ENCODE results near the gene STX11. TPM values are rescaled to one million over a fixed set of nuclear protein-coding genes. Genes with fewer than 3 reads are reported as not detected.

The STX11 gene
- polyA plus RNA-seq, 1 donor from 2014 or later, result not detected

GRCh38 chr6:144115219-144115618, 35.1 kb upstream of the STX11 start:
- no peaks in the 10 kb centered on the region for H3K9me2 ChIP-seq (ENCODE audit: insufficient read depth, low read length)
- H3K79me2 ChIP-seq (replicated peaks; ENCODE audit: insufficient read depth, low read length), result no peaks in the 10 kb centered on the region
- TF ChIP-seq REST (IDR thresholded peaks at IDR 0.05; ENCODE audit: borderline replicate concordance) (no peak), RAD21 (conservative IDR thresholded peaks at IDR 0.05) (no peak), EP300 (conservative IDR thresholded peaks at IDR 0.05; ENCODE audit: poor library complexity, severe bottlenecking) (no peak), SMC3 (conservative IDR thresholded peaks at IDR 0.05; ENCODE audit: poor library complexity) (no peak), POLR2AphosphoS5 (IDR thresholded peaks at IDR 0.05) (no peak), TAF1 (IDR thresholded peaks at IDR 0.05; ENCODE audit: low read depth) (no peak), CTCF (IDR thresholded peaks at IDR 0.05; ENCODE audit: poor library complexity, severe bottlenecking) (no peak), MXI1 (conservative IDR thresholded peaks at IDR 0.05; ENCODE audit: poor library complexity, severe bottlenecking) (no peak), EZH2 (IDR thresholded peaks at IDR 0.05; ENCODE audit: borderline replicate concordance, insufficient read depth, low read length, poor library complexity, severe bottlenecking) (no peak)
- no peak overlapping the region for H3K4me3 ChIP-seq (ENCODE audit: low read length)
- H4K20me1 ChIP-seq (ENCODE audit: insufficient read depth), result no peaks in the 10 kb centered on the region
- no peaks in the 10 kb centered on the region for H3K36me3 ChIP-seq (ENCODE audit: insufficient read depth, low read length)
- H3F3A ChIP-seq (ENCODE audit: insufficient read depth, low read length, poor library complexity, severe bottlenecking), result no peaks in the 10 kb centered on the region
- no peak overlapping the region for H3K9ac ChIP-seq (ENCODE audit: low read length)
- no peaks in the 10 kb centered on the region for H3K27me3 ChIP-seq (ENCODE audit: insufficient read depth, low read depth, low read length)
- no peaks in the 10 kb centered on the region for H3K9me3 ChIP-seq (ENCODE audit: low read length)
- H2AFZ ChIP-seq (ENCODE audit: low read depth, low read length), result no peak overlapping the region
- no peak overlapping the region for H3K4me2 ChIP-seq (ENCODE audit: low read length)
- H3K27ac ChIP-seq (ENCODE audit: low read length), result no peak overlapping the region

GRCh38 chr6:144119376-144119775, 30.9 kb upstream of the STX11 start:
- no peak overlapping the region for H3K4me2 ChIP-seq (ENCODE audit: low read length)
- no peak overlapping the region for H2AFZ ChIP-seq (ENCODE audit: low read depth, low read length)
- no peak overlapping the region for H3K9ac ChIP-seq (ENCODE audit: low read length)
- no peaks in the 10 kb centered on the region for H3K36me3 ChIP-seq (ENCODE audit: insufficient read depth, low read length)
- H3K9me2 ChIP-seq (ENCODE audit: insufficient read depth, low read length), result no peaks in the 10 kb centered on the region
- H4K20me1 ChIP-seq (ENCODE audit: insufficient read depth), result no peaks in the 10 kb centered on the region
- H3K27ac ChIP-seq (ENCODE audit: low read length), result no peak overlapping the region
- H3K4me3 ChIP-seq (ENCODE audit: low read length), result no peak overlapping the region
- H3K9me3 ChIP-seq (ENCODE audit: low read length), result peaks cover 3% of the 10 kb centered on the region
- no peaks in the 10 kb centered on the region for H3K27me3 ChIP-seq (ENCODE audit: insufficient read depth, low read depth, low read length)
- no peaks in the 10 kb centered on the region for H3K79me2 ChIP-seq (replicated peaks; ENCODE audit: insufficient read depth, low read length)
- no peak for TF ChIP-seq EZH2 (IDR thresholded peaks at IDR 0.05; ENCODE audit: borderline replicate concordance, insufficient read depth, low read length, poor library complexity, severe bottlenecking)
- TF ChIP-seq SMC3 (conservative IDR thresholded peaks at IDR 0.05; ENCODE audit: poor library complexity), result no peak
- TF ChIP-seq CTCF (IDR thresholded peaks at IDR 0.05; ENCODE audit: poor library complexity, severe bottlenecking), result no peak
- TF ChIP-seq POLR2AphosphoS5 (IDR thresholded peaks at IDR 0.05), result no peak
- TF ChIP-seq MXI1 (conservative IDR thresholded peaks at IDR 0.05; ENCODE audit: poor library complexity, severe bottlenecking), result no peak
- no peak for TF ChIP-seq EP300 (conservative IDR thresholded peaks at IDR 0.05; ENCODE audit: poor library complexity, severe bottlenecking)
- no peak for TF ChIP-seq TAF1 (IDR thresholded peaks at IDR 0.05; ENCODE audit: low read depth)
- TF ChIP-seq REST (IDR thresholded peaks at IDR 0.05; ENCODE audit: borderline replicate concordance), result no peak
- no peak for TF ChIP-seq RAD21 (conservative IDR thresholded peaks at IDR 0.05)
- H3F3A ChIP-seq (ENCODE audit: insufficient read depth, low read length, poor library complexity, severe bottlenecking), result no peaks in the 10 kb centered on the region

Data from neural cell (in vitro differentiated cells).